ENCODE measurements around the gene DZIP3.

DNA sequence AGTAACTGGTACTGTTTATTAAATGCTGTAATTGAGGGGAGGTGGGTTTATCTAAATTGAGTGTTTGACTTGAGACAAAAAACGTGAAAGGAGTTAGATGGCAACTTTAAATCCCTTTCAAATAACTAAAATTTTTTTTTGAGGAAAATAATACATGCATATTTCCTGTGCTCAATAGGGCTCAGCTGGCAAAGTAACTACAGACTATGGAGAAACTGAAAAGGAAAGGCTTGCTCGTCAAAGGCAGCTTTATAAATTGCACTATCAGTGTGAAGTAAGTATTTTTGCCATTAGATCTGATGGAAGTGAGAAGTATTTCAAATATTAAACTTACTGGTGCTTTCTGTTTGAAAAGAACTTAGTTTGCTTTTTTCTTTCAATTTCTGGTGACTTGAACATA, 72.2 kb downstream of the DZIP3 start:
- TF ChIP-seq, protein P1, sequence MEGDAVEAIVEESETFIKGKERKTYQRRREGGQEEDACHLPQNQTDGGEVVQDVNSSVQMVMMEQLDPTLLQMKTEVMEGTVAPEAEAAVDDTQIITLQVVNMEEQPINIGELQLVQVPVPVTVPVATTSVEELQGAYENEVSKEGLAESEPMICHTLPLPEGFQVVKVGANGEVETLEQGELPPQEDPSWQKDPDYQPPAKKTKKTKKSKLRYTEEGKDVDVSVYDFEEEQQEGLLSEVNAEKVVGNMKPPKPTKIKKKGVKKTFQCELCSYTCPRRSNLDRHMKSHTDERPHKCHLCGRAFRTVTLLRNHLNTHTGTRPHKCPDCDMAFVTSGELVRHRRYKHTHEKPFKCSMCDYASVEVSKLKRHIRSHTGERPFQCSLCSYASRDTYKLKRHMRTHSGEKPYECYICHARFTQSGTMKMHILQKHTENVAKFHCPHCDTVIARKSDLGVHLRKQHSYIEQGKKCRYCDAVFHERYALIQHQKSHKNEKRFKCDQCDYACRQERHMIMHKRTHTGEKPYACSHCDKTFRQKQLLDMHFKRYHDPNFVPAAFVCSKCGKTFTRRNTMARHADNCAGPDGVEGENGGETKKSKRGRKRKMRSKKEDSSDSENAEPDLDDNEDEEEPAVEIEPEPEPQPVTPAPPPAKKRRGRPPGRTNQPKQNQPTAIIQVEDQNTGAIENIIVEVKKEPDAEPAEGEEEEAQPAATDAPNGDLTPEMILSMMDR (IDR thresholded peaks at IDR 0.05), result no peak
- TF ChIP-seq, protein P2, sequence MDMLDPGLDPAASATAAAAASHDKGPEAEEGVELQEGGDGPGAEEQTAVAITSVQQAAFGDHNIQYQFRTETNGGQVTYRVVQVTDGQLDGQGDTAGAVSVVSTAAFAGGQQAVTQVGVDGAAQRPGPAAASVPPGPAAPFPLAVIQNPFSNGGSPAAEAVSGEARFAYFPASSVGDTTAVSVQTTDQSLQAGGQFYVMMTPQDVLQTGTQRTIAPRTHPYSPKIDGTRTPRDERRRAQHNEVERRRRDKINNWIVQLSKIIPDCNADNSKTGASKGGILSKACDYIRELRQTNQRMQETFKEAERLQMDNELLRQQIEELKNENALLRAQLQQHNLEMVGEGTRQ (CRISPR knock-in tag; IDR thresholded peaks at IDR 0.05), result no peak

Measured in WTC11 (cell line).